Liver (tissue), 9 donors: ENCODE data around the gene EPHB2. TPM values are rescaled to one million over a fixed set of nuclear protein-coding genes. Genes with fewer than 3 reads are reported as not detected.
A peak's percentile ranks its signal among the peaks of the same experiment; 100 is the strongest.

Experiments used
- DNase-seq: peaks from one replicate; pipeline ENCODE4 v3.0.0-alpha.2; 2017; ENCODE audit warnings: low spot score
- H3K27ac ChIP-seq, 2 donors: one replicate each; pipeline ENCODE4 v1.7.0; 2013; ENCODE audit warnings: inconsistent platforms in 2 of 2, low read length in 2 of 2, control low read depth in 1 of 2, low read depth in 1 of 2, mild to moderate bottlenecking in 1 of 2
- H3K27me3 ChIP-seq, 4 donors: one replicate each; pipeline versions ENCODE4 v1.6.1 to v1.7.0; 2013; ENCODE audit warnings: low read length in 3 of 4, inconsistent platforms in 1 of 4, mild to moderate bottlenecking in 1 of 4, moderate library complexity in 1 of 4; ENCODE audit not compliant: control insufficient read depth in 4 of 4, insufficient read depth in 4 of 4
- H3K36me3 ChIP-seq, 4 donors: one replicate each; pipeline versions ENCODE4 v1.6.1 to v1.7.0; 2013; ENCODE audit warnings: low read length in 3 of 4, mild to moderate bottlenecking in 3 of 4, low read depth in 1 of 4, moderate library complexity in 1 of 4; ENCODE audit not compliant: control insufficient read depth in 4 of 4, insufficient read depth in 3 of 4
- H3K4me1 ChIP-seq, 4 donors: one replicate each; pipeline versions ENCODE4 v1.6.1 to v1.7.0; 2013; ENCODE audit warnings: low read length in 3 of 4, mild to moderate bottlenecking in 3 of 4, moderate library complexity in 1 of 4; ENCODE audit not compliant: control insufficient read depth in 4 of 4, insufficient read depth in 4 of 4
- H3K4me3 ChIP-seq, 3 donors: one replicate each; pipeline versions ENCODE4 v1.6.1 to v1.7.0; 2013; ENCODE audit warnings: low read length in 3 of 3, control low read depth in 1 of 3, low read depth in 1 of 3, mild to moderate bottlenecking in 1 of 3
- H3K9ac ChIP-seq, 2 donors: one replicate each; pipeline ENCODE4 v1.7.0; 2013; ENCODE audit warnings: low read length in 2 of 2, mild to moderate bottlenecking in 2 of 2, moderate library complexity in 2 of 2, control low read depth in 1 of 2, low read depth in 1 of 2
- H3K9me3 ChIP-seq, 4 donors: one replicate each; pipeline versions ENCODE4 v1.6.1 to v1.7.0; 2013; ENCODE audit warnings: low read length in 3 of 4; ENCODE audit not compliant: control insufficient read depth in 4 of 4
- EGR1 ChIP-seq, 2 donors: IDR thresholded peaks; 2 replicates each; pipeline ENCODE4 v1.6.1; 2016 to 2018; ENCODE audit warnings: antibody characterized with exemption in 2 of 2, low read depth in 2 of 2
- FOXA1 ChIP-seq: IDR thresholded peaks from 2 replicates; pipeline ENCODE4 v1.6.1; 2016; ENCODE audit warnings: antibody characterized with exemption
- FOXA2 ChIP-seq: IDR thresholded peaks from 2 replicates; pipeline ENCODE4 v1.6.1; 2016; ENCODE audit warnings: antibody characterized with exemption
- HNF4A ChIP-seq, 2 donors: conservative IDR thresholded peaks; 2 replicates each; pipeline ENCODE4 v1.6.1; 2016; ENCODE audit warnings: antibody characterized with exemption in 2 of 2, mild to moderate bottlenecking in 2 of 2
- HNF4G ChIP-seq: IDR thresholded peaks from 2 replicates; pipeline ENCODE4 v1.6.1; 2016; ENCODE audit warnings: antibody characterized with exemption
- JUND ChIP-seq, 2 donors: IDR thresholded peaks; 2 replicates each; pipeline ENCODE4 v1.6.1; 2016; ENCODE audit warnings: antibody characterized with exemption in 2 of 2
- NR2F2 ChIP-seq: IDR thresholded peaks from 2 replicates; pipeline ENCODE4 v1.6.1; 2016; ENCODE audit warnings: antibody characterized with exemption
- RAD21 ChIP-seq, 2 donors: IDR thresholded peaks; 2 replicates each; pipeline ENCODE4 v1.6.1; 2016; ENCODE audit warnings: antibody characterized with exemption in 2 of 2, mild to moderate bottlenecking in 2 of 2
- REST ChIP-seq: IDR thresholded peaks from 2 replicates; pipeline ENCODE4 v1.6.1; 2016; ENCODE audit warnings: antibody characterized with exemption, mild to moderate bottlenecking
- RXRA ChIP-seq, 2 donors: IDR thresholded peaks; 2 replicates each; pipeline ENCODE4 v1.6.1; 2017 to 2018; ENCODE audit warnings: antibody characterized with exemption in 2 of 2, mild to moderate bottlenecking in 1 of 2
- SP1 ChIP-seq: IDR thresholded peaks from 2 replicates; pipeline ENCODE4 v1.6.1; 2018; ENCODE audit warnings: antibody characterized with exemption, mild to moderate bottlenecking
- TAF1 ChIP-seq: conservative IDR thresholded peaks from 2 replicates; pipeline ENCODE4 v1.6.1; 2016; ENCODE audit warnings: antibody characterized with exemption, mild to moderate bottlenecking
- YY1 ChIP-seq: IDR thresholded peaks from 2 replicates; pipeline ENCODE4 v1.6.1; 2016; ENCODE audit warnings: antibody characterized with exemption, mild to moderate bottlenecking
- ZBTB33 ChIP-seq: IDR thresholded peaks from 2 replicates; pipeline ENCODE4 v1.6.1; 2016; ENCODE audit warnings: antibody characterized with exemption
- WGBS: extraction: QIAGEN DNeasy Blood & Tissue Kit; methylation state at CpG from one replicate; pipeline ENCODE4 v1.1.7; 2013; 5-methylcytosine and 5-hydroxymethylcytosine counted together
- polyA plus RNA-seq, 2 donors: library from polyadenylated mRNA; stranded (reverse) in 1 of 2; unstranded in 1 of 2; fragments of 200-250 nt in 1 of 2; fragments of >200 nt in 1 of 2; fragmentation: Nextera tagmentation in 1 of 2; extraction: Ambion mirVana in 1 of 2; gene quantifications; one replicate each; pipeline versions ENCODE4 v1.2.1 to v1.2.3, GENCODE V29; 2013 to 2015
- total RNA-seq, 2 donors: library from RNA; depleted of rRNA; stranded (reverse); fragments of >200 nt; gene quantifications; one replicate each; pipeline ENCODE4 v1.2.3, GENCODE V29; 2014
- TF ChIP-seq, protein P1 (sequence below): IDR thresholded peaks from 2 replicates; pipeline ENCODE4 v1.6.1; 2016; ENCODE audit warnings: antibody characterized with exemption
- TF ChIP-seq, protein P2 (sequence below): fragments of 150-350 bp; IDR thresholded peaks from 2 replicates; pipeline ENCODE4 v1.5.1; 2017; ENCODE audit warnings: improper control_type of control experiment, low read depth, low read length; ENCODE audit not compliant: missing input control
- TF ChIP-seq, protein P3 (sequence below): IDR thresholded peaks from 2 replicates; pipeline ENCODE4 v1.6.1; 2016; ENCODE audit warnings: antibody characterized with exemption
- donor health status: healthy.
- donor health status: healthy.
- donor health status: healthy.
- donor health status: healthy.
- donor health status: healthy.

Gene EPHB2
- total and polyA plus RNA-seq, 4 donors, result 0.07 to 1.0 (median 0.38) TPM

- no peak for DNase-seq
- H3K36me3 ChIP-seq, result no peaks in the 10 kb centered on the region
- peaks cover 2 to 8% (median 6%) of the 10 kb centered on the region in 4 donors for H3K9me3 ChIP-seq
- WGBS, result 28% methylated on average over 2 of the region's 2 CpGs
- no peaks in the 10 kb centered on the region for H3K4me1 ChIP-seq
- no peaks in the 10 kb centered on the region for H3K27me3 ChIP-seq
- no peak for TF ChIP-seq NR2F2
- no peak for TF ChIP-seq TAF1
- no peak for TF ChIP-seq FOXA1
- no peak for TF ChIP-seq EGR1 (IDR thresholded peaks at IDR 0.05; ENCODE audit: low read depth in 2 of 2)
- no peak for TF ChIP-seq ZBTB33
- TF ChIP-seq YY1, result no peak
- no peak for TF ChIP-seq FOXA2
- TF ChIP-seq HNF4G, result no peak
- no peak for TF ChIP-seq HNF4A (conservative IDR thresholded peaks at IDR 0.05)
- no peak for TF ChIP-seq RXRA (IDR thresholded peaks at IDR 0.05)
- TF ChIP-seq, protein P1, sequence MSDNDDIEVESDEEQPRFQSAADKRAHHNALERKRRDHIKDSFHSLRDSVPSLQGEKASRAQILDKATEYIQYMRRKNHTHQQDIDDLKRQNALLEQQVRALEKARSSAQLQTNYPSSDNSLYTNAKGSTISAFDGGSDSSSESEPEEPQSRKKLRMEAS, result no peak
- TF ChIP-seq, protein P2, sequence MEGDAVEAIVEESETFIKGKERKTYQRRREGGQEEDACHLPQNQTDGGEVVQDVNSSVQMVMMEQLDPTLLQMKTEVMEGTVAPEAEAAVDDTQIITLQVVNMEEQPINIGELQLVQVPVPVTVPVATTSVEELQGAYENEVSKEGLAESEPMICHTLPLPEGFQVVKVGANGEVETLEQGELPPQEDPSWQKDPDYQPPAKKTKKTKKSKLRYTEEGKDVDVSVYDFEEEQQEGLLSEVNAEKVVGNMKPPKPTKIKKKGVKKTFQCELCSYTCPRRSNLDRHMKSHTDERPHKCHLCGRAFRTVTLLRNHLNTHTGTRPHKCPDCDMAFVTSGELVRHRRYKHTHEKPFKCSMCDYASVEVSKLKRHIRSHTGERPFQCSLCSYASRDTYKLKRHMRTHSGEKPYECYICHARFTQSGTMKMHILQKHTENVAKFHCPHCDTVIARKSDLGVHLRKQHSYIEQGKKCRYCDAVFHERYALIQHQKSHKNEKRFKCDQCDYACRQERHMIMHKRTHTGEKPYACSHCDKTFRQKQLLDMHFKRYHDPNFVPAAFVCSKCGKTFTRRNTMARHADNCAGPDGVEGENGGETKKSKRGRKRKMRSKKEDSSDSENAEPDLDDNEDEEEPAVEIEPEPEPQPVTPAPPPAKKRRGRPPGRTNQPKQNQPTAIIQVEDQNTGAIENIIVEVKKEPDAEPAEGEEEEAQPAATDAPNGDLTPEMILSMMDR, result no peak
- no peak for TF ChIP-seq REST
- TF ChIP-seq, protein P3, sequence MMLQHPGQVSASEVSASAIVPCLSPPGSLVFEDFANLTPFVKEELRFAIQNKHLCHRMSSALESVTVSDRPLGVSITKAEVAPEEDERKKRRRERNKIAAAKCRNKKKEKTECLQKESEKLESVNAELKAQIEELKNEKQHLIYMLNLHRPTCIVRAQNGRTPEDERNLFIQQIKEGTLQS, result no peak
- TF ChIP-seq SP1, result no peak
- no peak for TF ChIP-seq JUND (IDR thresholded peaks at IDR 0.05)
- no peak for TF ChIP-seq RAD21 (IDR thresholded peaks at IDR 0.05)
- H3K27ac ChIP-seq, result no peak overlapping the region
- H3K9ac ChIP-seq, result no peak overlapping the region
- H3K4me3 ChIP-seq, result no peak overlapping the region
Measured at GRCh38 chr1:22936681-22937080, 226.0 kb downstream of the EPHB2 start.

GRCh38 chr1:22941257-22941656, 230.6 kb downstream of the EPHB2 start:
- WGBS, result 63% methylated on average over 2 of the region's 2 CpGs
- no peaks in the 10 kb centered on the region for H3K27me3 ChIP-seq
- DNase-seq, result no peak
- H3K27ac ChIP-seq, result no peak overlapping the region
- H3K9ac ChIP-seq, result no peak overlapping the region
- H3K4me1 ChIP-seq, result no peaks in the 10 kb centered on the region
- H3K9me3 ChIP-seq, result peaks cover 2 to 4% (median 3%) of the 10 kb centered on the region in 4 donors
- H3K36me3 ChIP-seq, result no peaks in the 10 kb centered on the region
- peak overlapping the region in 1 of 3 donors; percentile 6 for H3K4me3 ChIP-seq
- TF ChIP-seq HNF4G (no peak), REST (no peak), RAD21 (IDR thresholded peaks at IDR 0.05) (no peak), EGR1 (IDR thresholded peaks at IDR 0.05; ENCODE audit: low read depth in 2 of 2) (no peak), YY1 (no peak), SP1 (no peak), FOXA1 (no peak), TAF1 (no peak), FOXA2 (no peak)
- TF ChIP-seq, protein P1, result no peak
- TF ChIP-seq, protein P2, result no peak
- TF ChIP-seq, protein P3, result no peak
